Activated T-helper 2 cell treated with anti-CD3 and anti-CD28 coated beads, Interferon-gamma antibody, Interleukin-2, Interleukin-4, amounts not matched to agents 10 μg/mL and 5 μg/mL and 100 μg/mL, durations not matched to agents 14 hours and 24 hours and 36 hours (primary cell): ENCODE measurements around the gene SNRPD1. TPM values are rescaled to one million over a fixed set of nuclear protein-coding genes. Genes with fewer than 3 reads are reported as not detected.

ENCODE experiments used
- total RNA-seq: library from RNA; stranded (reverse); gene quantifications from 2 replicates; pipeline ENCODE4 v1.2.3, GENCODE V29; 2022

The SNRPD1 gene
- total RNA-seq, 1 donor from 2014 or later, result 164 TPM

Other genes starting within 250 kb of the SNRPD1 start
- gene ESCO1, start 11.6 kb upstream of the SNRPD1 start, total RNA-seq, result 20.5 and 21.4 TPM in 2 replicates
- gene ABHD3, start 92.5 kb downstream of the SNRPD1 start, total RNA-seq, result 29.6 and 31.2 TPM in 2 replicates
- 45.0 and 45.7 TPM in 2 replicates for gene MIB1, start 128.5 kb downstream of the SNRPD1 start, total RNA-seq